Memory B cell (primary cell): Measurements from ENCODE around the gene LHX3.
"Not testable (repeated sequence)": the region's sequence is repeated elsewhere in the genome, so short reads cannot be mapped to it uniquely, and the experiment has no call there.

ENCODE experiments used
- ATAC-seq: fragments of 150-1000 bp; cut with Tn5 transposase; 2 replicates; pipeline ENCODE4 v1.10.0; 2021; ENCODE audit warnings: low read depth, mild to moderate bottlenecking, moderate library complexity
- DNase-seq, 2 donors: peaks; one replicate each; pipeline ENCODE4 v3.0.0; 2022; ENCODE audit warnings: low spot score in 2 of 2
- H3K27ac Mint-ChIP-seq: one replicate; pipeline ENCODE4 v1.8.0; 2022; ENCODE audit warnings: mild to moderate bottlenecking, moderate library complexity, mixed read lengths
- H3K27me3 Mint-ChIP-seq: one replicate; pipeline ENCODE4 v1.8.0; 2022; ENCODE audit warnings: mixed read lengths
- H3K36me3 Mint-ChIP-seq: one replicate; pipeline ENCODE4 v1.8.0; 2022; ENCODE audit warnings: mild to moderate bottlenecking, mixed read lengths
- H3K4me1 Mint-ChIP-seq: one replicate; pipeline ENCODE4 v1.8.0; 2022; ENCODE audit warnings: mixed read lengths
- H3K4me3 Mint-ChIP-seq: one replicate; pipeline ENCODE4 v1.8.0; 2022; ENCODE audit warnings: mild to moderate bottlenecking, moderate library complexity, mixed read lengths
- H3K9me3 Mint-ChIP-seq: one replicate; pipeline ENCODE4 v1.8.0; 2022; ENCODE audit warnings: mixed read lengths

Gene LHX3

GRCh38 chr9:136236471-136237410 is 31.8 kb upstream of the LHX3 start:
- H3K9me3 Mint-ChIP-seq, H3K27me3 Mint-ChIP-seq, H3K4me3 Mint-ChIP-seq, DNase-seq, H3K27ac Mint-ChIP-seq, ATAC-seq: not testable (repeated sequence)
- Mint-ChIP-seq H3K36me3 (peaks cover 28% of the 10 kb centered on the region), H3K4me1 (peaks cover 57% of the 10 kb centered on the region)

- ATAC-seq (no peak), DNase-seq (no peak)
- Mint-ChIP-seq H3K9me3 (no peaks in the 10 kb centered on the region), H3K27me3 (no peaks in the 10 kb centered on the region), H3K27ac (no peak overlapping the region), H3K36me3 (peaks cover 28% of the 10 kb centered on the region), H3K4me3 (peak overlapping the region; percentile 37), H3K4me1 (peaks cover 54% of the 10 kb centered on the region)
Observed at GRCh38 chr9:136235709-136236455, 31.0 kb upstream of the LHX3 start.

GRCh38 chr9:136235171-136235570 is 30.2 kb upstream of the LHX3 start:
- ATAC-seq = no peak
- H3K36me3 Mint-ChIP-seq = peaks cover 28% of the 10 kb centered on the region

GRCh38 chr9:136234597-136234996 is 29.7 kb upstream of the LHX3 start:
- no peak for DNase-seq
- no peak overlapping the region for H3K4me3 Mint-ChIP-seq
- no peak for ATAC-seq
- H3K9me3 Mint-ChIP-seq = no peaks in the 10 kb centered on the region
- H3K27me3 Mint-ChIP-seq = no peaks in the 10 kb centered on the region
- H3K4me1 Mint-ChIP-seq = peaks cover 53% of the 10 kb centered on the region
- H3K27ac Mint-ChIP-seq = peak overlapping the region; percentile 35
- peaks cover 30% of the 10 kb centered on the region for H3K36me3 Mint-ChIP-seq

More at GRCh38 chr9:136235171-136235570, 30.2 kb upstream of the LHX3 start:
- no peak for DNase-seq
- H3K27ac Mint-ChIP-seq = peak overlapping the region; percentile 35
- no peaks in the 10 kb centered on the region for H3K9me3 Mint-ChIP-seq
- peaks cover 54% of the 10 kb centered on the region for H3K4me1 Mint-ChIP-seq
- no peak overlapping the region for H3K4me3 Mint-ChIP-seq
- no peaks in the 10 kb centered on the region for H3K27me3 Mint-ChIP-seq

GRCh38 chr9:136233868-136234267 is 28.9 kb upstream of the LHX3 start:
- peaks cover 45% of the 10 kb centered on the region for H3K4me1 Mint-ChIP-seq
- peaks cover 30% of the 10 kb centered on the region for H3K36me3 Mint-ChIP-seq
- H3K27me3 Mint-ChIP-seq = no peaks in the 10 kb centered on the region
- H3K4me3 Mint-ChIP-seq = no peak overlapping the region
- no peak for DNase-seq
- no peak overlapping the region for H3K27ac Mint-ChIP-seq
- H3K9me3 Mint-ChIP-seq = no peaks in the 10 kb centered on the region
- ATAC-seq = no peak

GRCh38 chr9:136233411-136233810 is 28.5 kb upstream of the LHX3 start:
- ATAC-seq = no peak
- Mint-ChIP-seq H3K4me1 (peaks cover 46% of the 10 kb centered on the region), H3K9me3 (no peaks in the 10 kb centered on the region), H3K27ac (peak overlapping the region; percentile 43), H3K27me3 (no peaks in the 10 kb centered on the region), H3K4me3 (no peak overlapping the region), H3K36me3 (peaks cover 30% of the 10 kb centered on the region)
- no peak for DNase-seq

- H3K27me3 Mint-ChIP-seq = no peaks in the 10 kb centered on the region
- H3K4me3 Mint-ChIP-seq = no peak overlapping the region
- H3K27ac Mint-ChIP-seq = peak overlapping the region; percentile 43
- H3K36me3 Mint-ChIP-seq = peaks cover 30% of the 10 kb centered on the region
- ATAC-seq (no peak), DNase-seq (no peak)
- H3K9me3 Mint-ChIP-seq = no peaks in the 10 kb centered on the region
- H3K4me1 Mint-ChIP-seq = peaks cover 44% of the 10 kb centered on the region
Observed at GRCh38 chr9:136232969-136233368, 28.0 kb upstream of the LHX3 start.

- Mint-ChIP-seq H3K9me3 (no peaks in the 10 kb centered on the region), H3K4me1 (peaks cover 46% of the 10 kb centered on the region), H3K36me3 (peaks cover 30% of the 10 kb centered on the region), H3K4me3 (no peak overlapping the region), H3K27ac (no peak overlapping the region), H3K27me3 (no peaks in the 10 kb centered on the region)
- DNase-seq (no peak), ATAC-seq (no peak)
Observed at GRCh38 chr9:136231478-136232297, 26.8 kb upstream of the LHX3 start.

- H3K36me3 Mint-ChIP-seq = peaks cover 30% of the 10 kb centered on the region
- H3K27me3 Mint-ChIP-seq = no peaks in the 10 kb centered on the region
Observed at GRCh38 chr9:136230773-136231172, 25.8 kb upstream of the LHX3 start.

GRCh38 chr9:136230365-136230764 is 25.4 kb upstream of the LHX3 start:
- DNase-seq (no peak), ATAC-seq (no peak)
- Mint-ChIP-seq H3K27ac (no peak overlapping the region), H3K27me3 (no peaks in the 10 kb centered on the region), H3K36me3 (peaks cover 30% of the 10 kb centered on the region), H3K4me3 (no peak overlapping the region), H3K4me1 (peaks cover 56% of the 10 kb centered on the region), H3K9me3 (no peaks in the 10 kb centered on the region)

More at GRCh38 chr9:136230773-136231172, 25.8 kb upstream of the LHX3 start:
- no peak for ATAC-seq
- H3K4me1 Mint-ChIP-seq = peaks cover 55% of the 10 kb centered on the region
- peak overlapping the region; percentile 10 for H3K27ac Mint-ChIP-seq
- no peaks in the 10 kb centered on the region for H3K9me3 Mint-ChIP-seq
- no peak for DNase-seq
- H3K4me3 Mint-ChIP-seq = no peak overlapping the region

- no peaks in the 10 kb centered on the region for H3K9me3 Mint-ChIP-seq
- H3K36me3 Mint-ChIP-seq = peaks cover 23% of the 10 kb centered on the region
- H3K4me3 Mint-ChIP-seq = no peak overlapping the region
- DNase-seq (no peak), ATAC-seq (no peak)
- H3K4me1 Mint-ChIP-seq = peaks cover 53% of the 10 kb centered on the region
- H3K27ac Mint-ChIP-seq = no peak overlapping the region
- no peaks in the 10 kb centered on the region for H3K27me3 Mint-ChIP-seq
Observed at GRCh38 chr9:136229096-136230065, 24.5 kb upstream of the LHX3 start.

- Mint-ChIP-seq H3K27me3 (no peaks in the 10 kb centered on the region), H3K4me3 (peak overlapping the region; percentile 34), H3K4me1 (peaks cover 54% of the 10 kb centered on the region), H3K27ac (peak overlapping the region; percentile 100), H3K36me3 (peaks cover 22% of the 10 kb centered on the region), H3K9me3 (no peaks in the 10 kb centered on the region)
- DNase-seq = no peak
- no peak for ATAC-seq
Observed at GRCh38 chr9:136228107-136228875, 23.4 kb upstream of the LHX3 start.
